HT1080 (cell line): ENCODE data around the gene FBXL13. TPM values are rescaled to one million over a fixed set of nuclear protein-coding genes. Genes with fewer than 3 reads are reported as not detected.
A peak's percentile ranks its signal among the peaks of the same experiment; 100 is the strongest.
"Not testable (repeated sequence)": the region's sequence is repeated elsewhere in the genome, so short reads cannot be mapped to it uniquely, and the experiment has no call there.

Source experiments
- DNase-seq: peaks from one replicate; pipeline ENCODE4 v3.0.0-alpha.2; 2015; ENCODE audit warnings: low read depth
- total RNA-seq: library from RNA; depleted of rRNA; stranded (reverse); fragments of >200 nt; shearing (Covaris generic); gene quantifications from 2 replicates; pipeline ENCODE4 v1.2.3, GENCODE V29; 2014

The FBXL13 gene
- total RNA-seq, 1 experiment from 2014 or later = 0.56 TPM

DNA sequence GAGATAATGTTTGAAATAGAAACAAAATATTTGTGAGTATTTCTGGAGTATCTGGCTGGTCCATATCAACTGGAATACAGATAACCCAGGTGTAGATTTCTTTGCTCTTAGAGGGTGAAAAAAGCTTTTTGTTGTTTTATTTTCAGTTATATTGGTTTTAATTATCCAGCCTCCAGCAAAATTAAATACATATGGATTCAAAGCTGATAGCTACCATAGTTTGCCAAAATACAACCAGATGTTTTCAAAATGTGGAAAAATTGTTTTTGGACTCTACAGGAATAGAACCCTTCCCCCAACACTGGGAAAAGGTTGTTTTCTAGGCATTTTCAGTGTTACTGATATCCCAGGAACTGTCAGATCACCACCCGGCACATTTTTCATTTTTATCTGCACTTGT, 131.7 kb downstream of the FBXL13 start:
- no peak for DNase-seq

DNA sequence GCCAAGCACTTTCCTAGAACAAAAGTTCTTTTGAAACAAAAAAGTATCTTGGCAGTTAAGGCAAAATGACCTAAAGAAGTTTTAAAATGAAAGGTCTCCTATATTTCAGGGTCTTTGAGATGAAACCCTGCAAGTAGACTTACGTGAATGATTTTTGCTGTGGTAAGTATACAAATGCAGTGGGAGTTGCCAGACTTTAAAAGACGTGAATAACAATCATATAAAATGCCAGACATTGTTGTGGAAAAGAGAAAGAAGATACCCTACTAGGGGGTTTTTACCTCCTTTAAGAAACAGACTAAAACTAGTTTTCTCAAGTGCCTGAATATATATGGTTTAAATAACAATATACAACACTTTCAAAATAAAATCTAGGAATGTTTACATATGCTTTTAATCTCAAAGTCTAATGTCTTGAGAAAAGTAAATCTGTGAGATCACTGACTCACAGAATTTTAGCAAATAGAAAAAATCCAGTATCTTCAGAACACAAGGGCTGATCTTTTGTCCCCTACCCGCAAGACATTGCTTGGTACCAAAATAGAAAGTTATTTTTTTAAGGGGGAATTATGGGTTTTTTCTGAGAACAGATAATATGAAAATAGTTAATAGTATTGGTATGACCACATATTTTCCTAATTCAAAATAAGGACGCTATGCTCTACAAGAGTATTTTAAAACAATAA, 132.3 kb downstream of the FBXL13 start:
- DNase-seq = no peak

DNA sequence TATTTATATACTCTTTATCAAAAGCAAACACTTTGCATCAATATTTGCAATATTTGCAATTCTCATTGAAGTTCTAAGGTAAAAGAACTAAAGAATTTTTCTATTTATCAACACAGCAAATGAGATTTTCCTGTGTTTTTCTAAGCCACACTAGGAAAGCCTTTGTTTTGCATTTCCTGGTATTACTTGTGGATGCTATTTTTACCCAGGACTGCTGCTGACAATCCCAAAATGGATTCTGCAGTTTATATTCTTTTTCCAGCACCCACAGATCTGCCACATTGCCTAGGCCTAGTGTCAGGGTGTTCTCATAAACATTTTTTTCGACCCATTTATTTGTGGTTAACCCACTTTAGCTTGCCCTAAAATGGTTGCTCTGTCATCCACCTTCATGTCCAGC, 135.9 kb downstream of the FBXL13 start:
- DNase-seq = no peak

GRCh38 chr7:102935450-102936115, 139.0 kb downstream of the FBXL13 start:
- DNase-seq = no peak

GRCh38 chr7:102934701-102935100, 139.9 kb downstream of the FBXL13 start:
- no peak for DNase-seq

DNA sequence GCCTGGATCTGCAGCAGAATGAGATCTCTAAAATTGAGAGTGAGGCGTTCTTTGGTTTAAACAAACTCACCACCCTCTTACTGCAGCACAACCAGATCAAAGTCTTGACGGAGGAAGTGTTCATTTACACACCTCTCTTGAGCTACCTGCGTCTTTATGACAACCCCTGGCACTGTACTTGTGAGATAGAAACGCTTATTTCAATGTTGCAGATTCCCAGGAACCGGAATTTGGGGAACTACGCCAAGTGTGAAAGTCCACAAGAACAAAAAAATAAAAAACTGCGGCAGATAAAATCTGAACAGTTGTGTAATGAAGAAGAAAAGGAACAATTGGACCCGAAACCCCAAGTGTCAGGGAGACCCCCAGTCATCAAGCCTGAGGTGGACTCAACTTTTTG, 140.4 kb downstream of the FBXL13 start:
- no peak for DNase-seq

GRCh38 chr7:102933763-102934162, 140.8 kb downstream of the FBXL13 start:
- no peak for DNase-seq

DNA sequence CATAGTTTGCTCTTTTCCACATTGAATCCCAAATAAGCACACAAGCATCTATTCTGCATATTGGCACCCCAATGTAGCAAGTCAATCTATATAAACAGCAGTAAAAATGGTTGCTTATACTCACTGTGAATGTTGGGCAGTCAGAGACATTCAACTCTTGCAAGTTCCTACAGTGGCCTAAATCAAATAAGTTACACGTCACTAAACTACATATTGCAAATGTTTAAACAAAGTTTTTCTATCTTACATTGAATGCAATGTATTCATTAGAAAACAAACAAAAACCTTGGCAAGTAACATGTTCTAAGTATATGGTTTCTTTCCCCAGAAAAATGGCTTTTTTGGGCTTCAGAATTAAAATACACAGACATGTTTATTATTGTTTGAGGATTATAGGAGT, 142.8 kb downstream of the FBXL13 start:
- DNase-seq = no peak

DNA sequence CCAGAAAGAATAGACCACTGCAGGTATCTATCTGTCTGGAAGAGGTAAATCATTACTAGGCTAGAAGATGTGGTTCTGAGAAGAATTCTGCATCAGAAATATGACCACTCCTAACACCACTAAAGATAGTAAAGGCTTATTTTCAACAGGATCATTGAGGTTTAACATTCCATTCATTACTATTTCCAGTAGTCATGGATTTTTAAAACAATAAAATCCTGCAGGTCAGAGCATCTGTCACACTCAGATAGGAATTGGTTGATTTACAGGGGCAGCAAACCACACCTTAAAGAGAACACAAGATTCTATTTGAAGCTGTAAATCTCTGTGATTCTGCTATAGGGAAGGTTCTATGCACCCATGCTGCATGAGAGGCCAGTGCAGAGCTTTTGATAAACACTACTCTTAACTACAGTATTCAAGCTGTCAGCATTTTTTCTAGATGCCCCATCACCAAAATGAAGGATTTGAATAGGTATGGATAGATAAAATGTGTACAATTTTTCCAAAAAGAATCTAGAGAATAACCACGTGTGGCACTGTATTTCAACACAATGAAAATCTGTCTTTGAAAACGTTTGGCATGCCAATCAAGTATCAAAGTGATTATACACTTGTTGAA, 147.2 kb downstream of the FBXL13 start:
- peak; percentile 28 for DNase-seq

DNA sequence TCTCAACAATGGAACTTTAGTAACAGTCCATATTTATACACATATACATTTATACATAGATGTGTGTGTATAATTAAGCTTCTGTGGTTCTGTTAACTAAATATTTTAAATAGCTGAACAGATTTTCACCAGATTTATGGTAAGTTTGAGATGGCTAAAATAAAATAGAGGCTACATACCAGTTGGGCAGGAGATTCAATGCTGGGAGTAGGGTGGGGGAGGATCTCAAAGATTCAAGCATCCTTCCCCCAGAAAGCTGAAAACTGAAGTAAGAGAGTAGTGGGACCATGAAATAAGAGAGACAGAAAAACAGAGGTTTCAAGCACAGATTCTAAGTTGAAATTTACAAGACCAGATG, 147.8 kb downstream of the FBXL13 start:
- DNase-seq = no peak

GRCh38 chr7:102925976-102926782, 148.4 kb downstream of the FBXL13 start:
- DNase-seq = no peak

- no peak for DNase-seq
Measured at GRCh38 chr7:102918845-102919244, 155.8 kb downstream of the FBXL13 start.

- DNase-seq = no peak
Measured at GRCh38 chr7:102917436-102918353, 156.9 kb downstream of the FBXL13 start.

DNA sequence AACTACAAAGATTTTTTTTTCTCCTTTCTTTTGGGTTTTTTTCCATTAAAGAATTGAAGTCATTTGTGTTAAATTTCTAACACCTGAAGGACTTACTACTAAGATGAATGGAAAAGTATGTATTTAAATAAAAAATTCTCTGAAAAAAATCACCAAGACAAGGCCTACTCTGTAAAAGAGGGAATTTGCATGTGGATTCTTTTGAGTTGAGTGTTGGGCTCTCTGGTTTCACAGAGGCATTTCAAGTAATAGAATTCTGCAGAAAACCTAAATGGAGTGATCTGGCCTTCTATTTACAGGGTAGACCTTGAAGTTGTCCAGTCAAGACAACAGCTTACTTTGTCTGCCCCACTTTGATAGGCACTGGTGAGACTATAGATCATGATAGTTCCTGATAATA, 157.7 kb downstream of the FBXL13 start:
- peak; percentile 41 for DNase-seq

GRCh38 chr7:102916426-102916825, 158.2 kb downstream of the FBXL13 start:
- peak; percentile 81 for DNase-seq

GRCh38 chr7:102914585-102914984, 160.0 kb downstream of the FBXL13 start:
- no peak for DNase-seq

DNA sequence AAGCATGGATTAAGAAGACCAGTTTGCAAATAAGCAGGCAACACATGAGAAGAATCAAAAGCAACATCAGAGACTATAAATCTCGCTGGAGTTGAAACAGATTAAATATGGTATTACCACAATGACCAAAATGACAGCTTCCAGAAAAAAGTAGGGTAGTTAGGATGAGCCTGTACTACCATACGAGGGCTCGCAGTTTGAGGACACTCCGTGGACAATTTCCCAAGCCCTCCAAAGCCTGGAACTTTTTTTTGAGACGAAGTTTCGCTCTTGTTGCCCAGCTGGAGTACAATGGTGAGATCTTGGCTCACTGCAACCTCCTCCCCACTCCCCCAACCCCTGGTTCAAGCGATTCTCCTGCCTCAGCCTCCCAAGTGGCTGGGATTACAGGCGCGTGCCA, 160.8 kb downstream of the FBXL13 start:
- no peak for DNase-seq

GRCh38 chr7:102912742-102913141, 161.9 kb downstream of the FBXL13 start, which contains the start of gene LRRC17:
Gene LRRC17 (plus strand): TSS chr7:102913000. CDS start chr7:102933914, 20,914 bp downstream.
- peak; percentile 81 for DNase-seq

DNA sequence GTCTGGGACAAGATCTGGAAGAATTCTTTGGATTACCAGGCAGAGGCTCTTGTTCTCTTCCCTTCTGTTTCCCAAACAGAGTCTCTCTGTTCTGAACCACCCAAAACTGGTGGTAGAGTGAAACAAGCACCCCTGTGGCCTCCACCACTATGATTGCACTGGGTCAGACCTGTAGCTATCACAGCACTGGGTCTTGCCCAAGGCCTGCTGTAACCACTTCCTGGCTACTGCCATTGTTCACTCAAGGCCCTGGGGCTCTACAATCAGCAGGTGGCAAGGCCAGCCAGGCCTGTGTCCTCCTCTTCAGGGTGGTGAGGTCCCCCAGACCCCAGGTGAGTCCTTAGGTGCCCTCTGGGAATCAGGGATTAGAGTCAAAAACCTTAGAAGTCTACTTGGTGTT, 165.9 kb downstream of the FBXL13 start:
- peak; percentile 24 for DNase-seq

- not testable (repeated sequence) for DNase-seq
Measured at GRCh38 chr7:102903576-102903975, 171.0 kb downstream of the FBXL13 start.

DNA sequence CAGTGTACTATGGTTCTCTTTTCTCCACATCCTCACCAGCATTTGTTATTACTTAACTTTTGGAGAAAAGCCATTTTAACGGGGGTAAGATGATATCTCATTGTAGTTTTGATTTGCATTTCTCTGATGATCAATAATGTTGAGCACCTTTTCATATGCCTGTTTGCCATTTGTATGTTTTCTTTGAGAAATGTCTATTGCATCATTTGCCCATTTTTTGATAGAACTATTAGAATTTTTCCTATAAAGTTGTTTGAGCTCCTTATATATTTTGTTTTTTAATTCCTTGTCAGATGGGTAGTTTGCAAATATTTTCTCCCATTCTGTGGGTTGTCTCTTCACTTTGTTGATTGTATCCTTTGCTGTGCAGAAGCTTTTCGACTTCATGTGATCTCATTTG, 172.5 kb downstream of the FBXL13 start:
- DNase-seq = not testable (repeated sequence)
